GM18511 (cell line): ENCODE measurements around the gene EZR.

Experiments
- ATAC-seq: cut with Tn5 transposase; IDR thresholded peaks from one replicate; pipeline ENCODE4 v1.9.1; 2021; ENCODE audit warnings: mild to moderate bottlenecking, moderate library complexity; ENCODE audit not compliant: unreplicated experiment

The EZR gene

GRCh38 chr6:158819213-158819976 is at the start of gene EZR:
EZR (minus strand) TSS chr6:158819368; CDS start chr6:158818093, 1,275 bp downstream.
- peak; percentile 47 for ATAC-seq

GRCh38 chr6:158868122-158868480 is 48.9 kb upstream of the EZR start:
- ATAC-seq: no peak

GRCh38 chr6:158867381-158868121 is 48.4 kb upstream of the EZR start:
- ATAC-seq: no peak

- ATAC-seq: no peak
These were observed 46.6 kb upstream of the EZR start for GRCh38 chr6:158865769-158866168.

GRCh38 chr6:158863646-158864045 is 44.5 kb upstream of the EZR start:
- no peak for ATAC-seq

- ATAC-seq: no peak
These were observed 42.7 kb upstream of the EZR start for GRCh38 chr6:158861686-158862381.

GRCh38 chr6:158860279-158860865 is 41.2 kb upstream of the EZR start:
- no peak for ATAC-seq

GRCh38 chr6:158856261-158856660 is 37.1 kb upstream of the EZR start:
- ATAC-seq: no peak

- no peak for ATAC-seq
These were observed 35.3 kb upstream of the EZR start for GRCh38 chr6:158854214-158855101.

- ATAC-seq: no peak
These were observed 34.7 kb upstream of the EZR start for GRCh38 chr6:158853880-158854213.

GRCh38 chr6:158853072-158853879 is 34.1 kb upstream of the EZR start:
- ATAC-seq: peak; percentile 95

GRCh38 chr6:158852312-158853071 is 33.3 kb upstream of the EZR start:
- ATAC-seq: no peak

- ATAC-seq: no peak
These were observed 31.6 kb upstream of the EZR start for GRCh38 chr6:158850807-158851115.

GRCh38 chr6:158849899-158850806 is 31.0 kb upstream of the EZR start:
- no peak for ATAC-seq

GRCh38 chr6:158848490-158848895 is 29.3 kb upstream of the EZR start:
- ATAC-seq: no peak

- no peak for ATAC-seq
These were observed 28.6 kb upstream of the EZR start for GRCh38 chr6:158847786-158848185.

GRCh38 chr6:158847012-158847529 is 27.9 kb upstream of the EZR start:
- no peak for ATAC-seq
